A673 (cell line): ENCODE results near the gene LENEP. TPM values are rescaled to one million over a fixed set of nuclear protein-coding genes. Genes with fewer than 3 reads are reported as not detected.

Experiments
- BruUV-seq: library from RNA; stranded (reverse); fragments of 400-500 nt; replicated peaks from 2 replicates; lab custom pipeline; 2021; lab: Mats Ljungman, UMichigan
- CTCF ChIA-PET: fragments of 300-600 bp; sonication (Branson Sonifier 250); formaldehyde crosslinking; loops from one replicate; lab custom pipeline; 2022; ENCODE audit warnings: antibody characterized with exemption; lab: Charles Lee
- POLR2A ChIA-PET: fragments of 300-600 bp; sonication (Branson Sonifier 250); formaldehyde crosslinking; loops from one replicate; lab custom pipeline; 2022; ENCODE audit warnings: antibody characterized with exemption; ENCODE audit not compliant: low non-redundant PET; lab: Charles Lee
- DNase-seq: peaks from one replicate; pipeline ENCODE4 v3.0.0-alpha.2; 2015; ENCODE audit warnings: low spot score
- H3K27ac ChIP-seq: fragments of 200-600 bp; sonication (generic); 2 replicates; pipeline ENCODE4 v1.5.1; 2016; ENCODE audit warnings: mixed run types, low read depth, mild to moderate bottlenecking, mixed read lengths, antibody characterized with exemption, low read length; ENCODE audit not compliant: poor library complexity, severe bottlenecking
- H3K27me3 ChIP-seq: fragments of 200-600 bp; sonication (generic); replicated peaks from 2 replicates; pipeline ENCODE4 v1.6.1; 2017; ENCODE audit warnings: mixed run types, low read depth, mild to moderate bottlenecking, mixed read lengths, antibody characterized with exemption, low read length; ENCODE audit not compliant: insufficient read depth, poor library complexity
- H3K36me3 ChIP-seq: fragments of 200-600 bp; sonication (generic); 2 replicates; pipeline ENCODE4 v1.6.1; 2016; ENCODE audit warnings: mixed run types, mild to moderate bottlenecking, mixed read lengths, antibody characterized with exemption, low read length; ENCODE audit not compliant: insufficient read depth, poor library complexity, severe bottlenecking
- H3K4me1 ChIP-seq: fragments of 200-600 bp; sonication (generic); 2 replicates; pipeline ENCODE4 v1.6.1; 2017; ENCODE audit warnings: mixed run types, mild to moderate bottlenecking, mixed read lengths, antibody characterized with exemption, low read length; ENCODE audit not compliant: insufficient read depth, poor library complexity, severe bottlenecking
- H3K4me3 ChIP-seq: fragments of 200-600 bp; sonication (generic); 2 replicates; pipeline ENCODE4 v1.5.1; 2016; ENCODE audit warnings: low read depth, mixed run types, mild to moderate bottlenecking, mixed read lengths, low read length; ENCODE audit not compliant: poor library complexity, severe bottlenecking
- H3K9me3 ChIP-seq: fragments of 200-600 bp; sonication (generic); 2 replicates; pipeline ENCODE4 v1.6.1; 2016; ENCODE audit warnings: mixed run types, low read depth, mild to moderate bottlenecking, mixed read lengths, antibody characterized with exemption, low read length; ENCODE audit not compliant: poor library complexity, severe bottlenecking
- EZH2 ChIP-seq: fragments of 200-600 bp; sonication (generic); IDR thresholded peaks from 2 replicates; pipeline ENCODE4 v1.6.1; 2017; ENCODE audit warnings: borderline replicate concordance, low read depth, mild to moderate bottlenecking, mixed read lengths, antibody characterized with exemption, low read length; ENCODE audit not compliant: poor library complexity, severe bottlenecking
- intact Hi-C: fragments of 100-400 bp; cut with micrococcal nuclease; formaldehyde crosslinking; loops from one replicate; pipeline ENCODE4 v1.10.0; 2022; ENCODE audit not compliant: unreplicated experiment
- total RNA-seq: library from RNA; stranded (reverse); gene quantifications from 2 replicates; pipeline ENCODE4 v1.2.3, GENCODE V29; 2021
- TF ChIP-seq, protein P1 (sequence below): fragments of 300-800, 200-600 bp; sonication (generic); conservative IDR thresholded peaks from 2 replicates; pipeline ENCODE4 v1.5.1; 2017; ENCODE audit warnings: low read depth, mild to moderate bottlenecking, antibody characterized with exemption, low read length, moderate library complexity, mixed read lengths

Gene LENEP
- total RNA-seq, 1 experiment from 2014 or later: 1.4 TPM

DNA sequence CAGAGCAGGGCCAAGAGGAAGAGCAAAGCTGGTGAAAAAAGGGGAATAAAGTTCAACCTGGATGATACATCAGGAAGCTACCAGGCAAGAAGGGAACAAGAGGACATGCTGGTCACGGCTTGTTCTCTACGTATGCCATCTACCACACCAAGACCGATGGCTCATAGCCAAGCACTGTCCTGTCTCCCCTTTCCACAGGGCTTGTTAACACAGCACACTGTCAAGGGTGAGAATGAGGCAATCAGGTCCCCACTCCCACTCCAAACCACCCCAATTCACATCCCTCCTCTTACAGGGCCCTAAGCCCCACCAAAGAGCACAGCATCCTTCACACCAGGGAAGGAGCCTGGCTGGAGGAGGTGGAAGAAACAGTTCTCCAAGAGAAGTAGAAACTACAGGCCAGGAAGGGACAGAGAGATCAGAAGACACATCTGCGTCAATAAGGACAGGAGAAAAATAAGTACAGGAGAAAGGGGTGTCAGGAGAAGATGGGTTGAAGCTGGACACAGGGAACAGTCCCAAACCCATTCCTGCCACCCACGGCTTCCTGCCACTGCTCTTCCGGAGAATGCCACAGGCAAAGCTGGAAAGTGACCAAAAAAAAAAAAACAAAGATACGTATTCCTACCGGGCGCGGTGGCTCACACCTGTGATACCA lies 21.9 kb upstream of the LENEP start:
- ChIA-PET CTCF (interaction anchor here (0.6 to 2.2 kb wide), 5 partner anchors 16 to 302 kb away, joined by 3 to 6 read pairs (median 5); partner anchors contain the start of genes ADAM15 and PBXIP1), POLR2A (interaction anchor here (0.7 kb wide), 1 partner anchor 490 kb away, joined by 3 read pairs; no protein-coding TSS in a partner anchor)
- TF ChIP-seq EZH2: no peak
- TF ChIP-seq, protein P1, sequence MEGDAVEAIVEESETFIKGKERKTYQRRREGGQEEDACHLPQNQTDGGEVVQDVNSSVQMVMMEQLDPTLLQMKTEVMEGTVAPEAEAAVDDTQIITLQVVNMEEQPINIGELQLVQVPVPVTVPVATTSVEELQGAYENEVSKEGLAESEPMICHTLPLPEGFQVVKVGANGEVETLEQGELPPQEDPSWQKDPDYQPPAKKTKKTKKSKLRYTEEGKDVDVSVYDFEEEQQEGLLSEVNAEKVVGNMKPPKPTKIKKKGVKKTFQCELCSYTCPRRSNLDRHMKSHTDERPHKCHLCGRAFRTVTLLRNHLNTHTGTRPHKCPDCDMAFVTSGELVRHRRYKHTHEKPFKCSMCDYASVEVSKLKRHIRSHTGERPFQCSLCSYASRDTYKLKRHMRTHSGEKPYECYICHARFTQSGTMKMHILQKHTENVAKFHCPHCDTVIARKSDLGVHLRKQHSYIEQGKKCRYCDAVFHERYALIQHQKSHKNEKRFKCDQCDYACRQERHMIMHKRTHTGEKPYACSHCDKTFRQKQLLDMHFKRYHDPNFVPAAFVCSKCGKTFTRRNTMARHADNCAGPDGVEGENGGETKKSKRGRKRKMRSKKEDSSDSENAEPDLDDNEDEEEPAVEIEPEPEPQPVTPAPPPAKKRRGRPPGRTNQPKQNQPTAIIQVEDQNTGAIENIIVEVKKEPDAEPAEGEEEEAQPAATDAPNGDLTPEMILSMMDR: no peak
- no TSS peak for BruUV-seq
- intact Hi-C loops: no loop called here
- DNase-seq: no peak
- Histone ChIP-seq H3K4me3 (peak overlapping the region; percentile 70), H3K9me3 (no peaks in the 10 kb centered on the region), H3K36me3 (peaks cover 22% of the 10 kb centered on the region), H3K27ac (peak overlapping the region; percentile 96), H3K27me3 (no peaks in the 10 kb centered on the region), H3K4me1 (peaks cover 55% of the 10 kb centered on the region)

- Histone ChIP-seq H3K27ac (peak overlapping the region; percentile 96), H3K4me1 (peaks cover 62% of the 10 kb centered on the region), H3K27me3 (no peaks in the 10 kb centered on the region), H3K36me3 (peaks cover 20% of the 10 kb centered on the region), H3K9me3 (no peaks in the 10 kb centered on the region), H3K4me3 (peak overlapping the region; percentile 59)
- ChIA-PET CTCF (interaction anchor here (1.0 kb wide), 1 partner anchor 40 kb away, joined by 6 read pairs; no protein-coding TSS in a partner anchor), POLR2A (no interaction called here)
- BruUV-seq: no TSS peak
- intact Hi-C loops: no loop called here
- DNase-seq: no peak
- TF ChIP-seq EZH2: no peak
- TF ChIP-seq, protein P1: no peak
Observed at GRCh38 chr1:154972213-154972516, 21.2 kb upstream of the LENEP start.

DNA sequence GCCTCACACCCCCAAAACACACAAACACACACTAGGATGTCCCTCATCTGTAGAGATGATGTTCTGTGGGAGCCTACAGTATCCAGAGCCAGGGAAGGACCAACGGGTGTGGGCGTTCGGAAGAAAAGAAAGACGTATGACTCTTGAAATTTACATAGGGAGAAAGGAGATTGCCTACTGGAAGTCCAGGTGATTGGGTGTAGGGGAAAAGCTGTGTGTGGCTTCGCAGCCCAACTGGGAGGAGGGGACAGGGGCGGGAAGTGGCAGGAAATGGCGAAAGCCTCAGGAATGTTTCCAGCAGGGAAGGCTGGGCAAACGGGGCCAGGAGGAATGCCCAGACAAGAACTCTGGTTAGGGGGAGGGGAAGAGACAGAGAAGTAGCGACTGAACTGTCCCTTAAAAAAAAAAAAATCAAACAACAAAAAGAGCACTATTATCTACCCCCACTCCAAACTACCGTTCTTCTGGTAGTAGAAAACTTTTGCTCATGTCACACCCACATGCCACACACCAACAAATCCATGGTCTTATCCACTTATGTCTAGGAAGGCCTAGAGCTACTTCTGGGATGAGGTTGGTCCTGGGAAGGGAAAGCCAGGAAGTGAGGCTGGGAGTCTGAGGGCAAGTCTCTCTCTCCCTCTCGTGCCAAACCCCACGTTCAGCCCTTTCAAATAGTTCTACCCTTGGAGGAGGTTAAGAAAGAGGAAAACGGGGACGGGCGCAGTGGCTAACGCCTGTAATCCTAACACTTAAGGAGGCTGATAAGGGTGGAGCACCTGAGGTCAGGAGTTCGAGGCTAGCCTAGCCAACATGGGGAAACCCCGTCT lies 20.7 kb upstream of the LENEP start:
- Histone ChIP-seq H3K27me3 (no peaks in the 10 kb centered on the region), H3K4me3 (peak overlapping the region; percentile 59), H3K4me1 (peaks cover 63% of the 10 kb centered on the region), H3K9me3 (no peaks in the 10 kb centered on the region), H3K27ac (peak overlapping the region; percentile 96), H3K36me3 (peaks cover 20% of the 10 kb centered on the region)
- intact Hi-C loops: no loop called here
- ChIA-PET POLR2A (interaction anchor here (0.6 kb wide), 1 partner anchor 8 kb away, joined by 3 read pairs; no protein-coding TSS in a partner anchor), CTCF (interaction anchor here (1.0 to 1.1 kb wide), 2 partner anchors 22 to 39 kb away, joined by 4 to 6 read pairs; no protein-coding TSS in a partner anchor)
- DNase-seq: peak; percentile 86
- no peak for TF ChIP-seq EZH2
- TF ChIP-seq, protein P1: no peak
- no TSS peak for BruUV-seq
